Measurements from ENCODE around the gene SRD5A1.

The SRD5A1 gene

DNA sequence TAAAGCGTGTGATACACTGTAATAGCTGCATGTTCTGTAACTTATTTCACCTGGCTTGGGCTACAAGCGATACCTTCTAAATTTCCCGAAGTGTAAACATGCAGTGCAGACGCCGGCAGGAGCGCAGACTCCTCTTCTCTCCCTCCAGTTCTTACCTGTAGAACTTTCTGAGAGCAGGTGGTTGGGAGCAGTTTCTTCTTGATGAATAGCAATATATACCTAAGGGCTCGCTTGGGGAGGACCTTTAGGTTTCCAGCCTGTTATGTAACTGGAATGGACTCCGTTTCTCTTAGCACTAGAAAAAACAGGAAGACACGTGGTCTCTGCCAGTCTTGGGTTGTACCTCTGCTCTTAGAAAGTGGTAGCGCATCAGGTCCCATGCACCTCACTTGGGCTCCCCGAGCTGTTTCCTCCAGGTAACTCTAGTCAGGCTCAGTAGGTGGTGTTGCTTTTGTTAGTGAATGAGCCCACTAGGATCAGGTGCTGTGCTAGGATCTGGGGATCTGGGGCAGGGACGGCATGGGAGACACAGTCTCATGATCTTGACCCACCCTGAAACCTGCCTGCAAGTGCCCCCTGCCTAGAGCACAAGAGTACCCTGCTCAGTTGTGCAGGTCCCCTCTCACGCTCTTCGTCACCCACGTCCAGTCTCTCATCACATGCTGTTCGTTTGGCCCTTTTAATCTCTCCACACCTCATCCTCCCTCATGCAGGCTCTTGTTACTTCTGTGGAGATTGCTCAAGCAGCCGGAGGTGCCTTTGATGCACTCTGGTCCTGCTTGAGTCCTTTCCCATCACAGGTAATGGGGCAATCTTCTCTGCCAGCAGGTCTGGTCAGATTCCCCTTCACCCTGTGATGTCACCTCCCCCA lies 82.8 kb downstream of the SRD5A1 start:
- peaks cover 7% of the 10 kb centered on the region for H3K27me3 ChIP-seq (ENCODE audit: control insufficient read depth, insufficient read depth, low read length)
- peak overlapping the region; percentile 68 for H3K4me3 ChIP-seq (ENCODE audit: low read length)
- peaks cover 19% of the 10 kb centered on the region for H3K4me1 ChIP-seq (ENCODE audit: control insufficient read depth, low read depth, low read length)
- H3K9ac ChIP-seq (ENCODE audit: low read length) = no peak overlapping the region
- H3K36me3 ChIP-seq (ENCODE audit: control insufficient read depth, low read depth, low read length) = no peaks in the 10 kb centered on the region
- H3K9me3 ChIP-seq (ENCODE audit: control insufficient read depth, low read depth, low read length) = no peaks in the 10 kb centered on the region
- H3K27ac ChIP-seq (ENCODE audit: low read length) = no peak overlapping the region

DNA sequence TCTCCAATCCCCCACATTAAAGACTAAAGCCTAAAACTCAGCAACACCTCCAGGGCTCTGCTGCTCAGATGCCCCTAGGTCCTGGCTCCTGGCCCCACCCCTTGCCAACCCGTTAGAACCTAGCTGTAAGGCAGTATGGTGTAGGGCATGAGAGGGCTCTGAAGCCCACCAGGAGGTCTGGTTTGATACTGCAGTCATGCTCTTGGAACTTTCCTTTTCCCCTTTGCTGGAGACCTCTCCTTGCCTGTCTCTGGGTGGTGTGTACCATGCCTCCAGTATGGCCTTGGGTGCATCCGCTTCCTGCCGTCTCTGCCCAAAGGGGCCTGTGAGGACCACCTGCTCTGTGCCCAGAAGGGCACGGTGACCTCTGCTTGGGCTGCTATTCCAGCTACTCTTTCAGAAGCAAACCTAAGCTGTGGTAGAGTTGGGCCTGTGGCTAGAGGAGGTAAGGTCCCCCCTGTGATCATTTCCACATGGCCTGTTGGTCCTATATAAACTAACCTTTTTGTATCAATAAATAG lies 83.4 kb downstream of the SRD5A1 start:
- H3K36me3 ChIP-seq (ENCODE audit: control insufficient read depth, low read depth, low read length) = no peaks in the 10 kb centered on the region
- H3K9me3 ChIP-seq (ENCODE audit: control insufficient read depth, low read depth, low read length) = no peaks in the 10 kb centered on the region
- H3K9ac ChIP-seq (ENCODE audit: low read length) = no peak overlapping the region
- peaks cover under 1% of the 10 kb centered on the region for H3K27me3 ChIP-seq (ENCODE audit: control insufficient read depth, insufficient read depth, low read length)
- H3K4me3 ChIP-seq (ENCODE audit: low read length) = no peak overlapping the region
- H3K4me1 ChIP-seq (ENCODE audit: control insufficient read depth, low read depth, low read length) = peaks cover 18% of the 10 kb centered on the region
- no peak overlapping the region for H3K27ac ChIP-seq (ENCODE audit: low read length)

GRCh38 chr5:6717247-6717646 lies 84.0 kb downstream of the SRD5A1 start:
- H3K4me1 ChIP-seq (ENCODE audit: control insufficient read depth, low read depth, low read length) = peaks cover 18% of the 10 kb centered on the region
- no peak overlapping the region for H3K27ac ChIP-seq (ENCODE audit: low read length)
- no peaks in the 10 kb centered on the region for H3K9me3 ChIP-seq (ENCODE audit: control insufficient read depth, low read depth, low read length)
- H3K36me3 ChIP-seq (ENCODE audit: control insufficient read depth, low read depth, low read length) = no peaks in the 10 kb centered on the region
- H3K9ac ChIP-seq (ENCODE audit: low read length) = no peak overlapping the region
- H3K27me3 ChIP-seq (ENCODE audit: control insufficient read depth, insufficient read depth, low read length) = no peaks in the 10 kb centered on the region
- H3K4me3 ChIP-seq (ENCODE audit: low read length) = no peak overlapping the region

GRCh38 chr5:6717687-6718086 lies 84.4 kb downstream of the SRD5A1 start:
- Histone ChIP-seq H3K27ac (ENCODE audit: low read length) (no peak overlapping the region), H3K9me3 (ENCODE audit: control insufficient read depth, low read depth, low read length) (no peaks in the 10 kb centered on the region), H3K27me3 (ENCODE audit: control insufficient read depth, insufficient read depth, low read length) (no peaks in the 10 kb centered on the region), H3K4me1 (ENCODE audit: control insufficient read depth, low read depth, low read length) (peaks cover 18% of the 10 kb centered on the region), H3K9ac (ENCODE audit: low read length) (no peak overlapping the region), H3K36me3 (ENCODE audit: control insufficient read depth, low read depth, low read length) (no peaks in the 10 kb centered on the region), H3K4me3 (ENCODE audit: low read length) (no peak overlapping the region)

DNA sequence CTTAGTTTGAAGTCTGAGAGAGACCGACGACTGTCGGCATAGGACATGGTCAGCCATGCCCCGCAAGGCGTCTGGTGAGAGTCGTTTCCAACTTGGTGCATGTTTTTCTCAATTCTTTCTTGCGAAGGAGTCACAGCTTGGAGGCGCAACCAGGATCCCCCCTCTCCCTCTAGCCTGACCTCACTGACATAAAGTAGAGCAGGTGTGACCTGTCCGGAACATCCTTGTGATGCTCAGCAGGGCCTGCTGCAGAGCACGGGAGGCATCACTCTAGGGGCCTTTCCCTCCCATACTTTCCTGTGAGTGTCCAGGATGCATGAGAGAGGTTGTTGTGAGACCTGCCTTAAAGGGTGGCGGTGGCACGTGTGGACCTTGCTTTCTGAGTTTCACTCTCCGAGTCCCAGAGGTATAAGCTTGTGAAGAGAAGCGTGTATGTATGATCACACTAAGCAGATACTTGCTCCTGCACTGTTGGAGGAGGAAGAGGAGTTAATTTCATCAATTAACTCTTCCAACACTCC lies 85.0 kb downstream of the SRD5A1 start:
- Histone ChIP-seq H3K4me1 (ENCODE audit: control insufficient read depth, low read depth, low read length) (peaks cover 18% of the 10 kb centered on the region), H3K27me3 (ENCODE audit: control insufficient read depth, insufficient read depth, low read length) (no peaks in the 10 kb centered on the region), H3K9ac (ENCODE audit: low read length) (no peak overlapping the region)

DNA sequence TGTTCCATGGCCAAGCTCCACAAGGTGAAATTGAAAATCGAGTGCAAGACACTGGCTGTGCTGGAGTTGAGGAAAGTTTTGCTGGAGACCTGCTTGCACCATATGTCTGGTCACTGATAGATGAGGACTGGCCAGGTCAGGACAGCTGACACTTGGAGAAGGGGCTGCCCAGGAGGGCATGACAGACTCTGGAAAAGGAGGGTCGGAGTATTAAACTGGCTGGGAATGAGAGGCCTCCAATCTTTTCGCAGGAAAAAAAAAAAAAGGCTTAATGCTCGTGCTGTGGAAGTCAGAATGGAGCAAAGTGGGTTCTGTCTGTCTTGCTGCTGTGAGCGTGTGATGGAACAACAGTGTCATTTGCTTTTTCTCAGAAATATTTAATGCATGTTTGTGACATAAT lies 85.5 kb downstream of the SRD5A1 start:
- Histone ChIP-seq H3K27ac (ENCODE audit: low read length) (no peak overlapping the region), H3K9me3 (ENCODE audit: control insufficient read depth, low read depth, low read length) (no peaks in the 10 kb centered on the region), H3K36me3 (ENCODE audit: control insufficient read depth, low read depth, low read length) (no peaks in the 10 kb centered on the region), H3K9ac (ENCODE audit: low read length) (no peak overlapping the region), H3K4me3 (ENCODE audit: low read length) (no peak overlapping the region), H3K4me1 (ENCODE audit: control insufficient read depth, low read depth, low read length) (peaks cover 18% of the 10 kb centered on the region), H3K27me3 (ENCODE audit: control insufficient read depth, insufficient read depth, low read length) (no peaks in the 10 kb centered on the region)

More for the DNA sequence above, 85.0 kb downstream of the SRD5A1 start:
- Histone ChIP-seq H3K27ac (ENCODE audit: low read length) (no peak overlapping the region), H3K9me3 (ENCODE audit: control insufficient read depth, low read depth, low read length) (no peaks in the 10 kb centered on the region), H3K36me3 (ENCODE audit: control insufficient read depth, low read depth, low read length) (no peaks in the 10 kb centered on the region), H3K4me3 (ENCODE audit: low read length) (no peak overlapping the region)

DNA sequence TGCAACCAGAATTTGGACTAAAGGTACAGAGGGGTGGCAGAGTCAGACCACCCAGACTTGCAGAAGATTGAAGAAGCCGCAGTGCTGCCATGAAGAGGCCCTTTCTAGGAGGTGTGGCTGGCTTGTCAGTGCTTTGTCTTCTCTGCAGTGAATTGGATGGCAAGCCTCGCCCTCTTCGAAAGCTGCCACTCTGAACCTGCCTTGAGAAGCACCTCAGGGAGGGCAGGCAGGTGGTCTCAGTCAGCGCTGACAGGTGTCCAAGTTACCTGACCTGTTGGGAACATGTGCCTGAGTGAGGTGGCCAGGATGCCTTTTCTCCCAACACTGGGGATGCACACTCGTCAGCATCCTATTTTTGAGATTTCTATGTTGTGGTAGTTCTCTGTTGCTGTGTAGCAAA lies 86.2 kb downstream of the SRD5A1 start:
- Histone ChIP-seq H3K27me3 (ENCODE audit: control insufficient read depth, insufficient read depth, low read length) (no peaks in the 10 kb centered on the region), H3K9me3 (ENCODE audit: control insufficient read depth, low read depth, low read length) (no peaks in the 10 kb centered on the region), H3K27ac (ENCODE audit: low read length) (no peak overlapping the region), H3K9ac (ENCODE audit: low read length) (no peak overlapping the region), H3K36me3 (ENCODE audit: control insufficient read depth, low read depth, low read length) (no peaks in the 10 kb centered on the region), H3K4me1 (ENCODE audit: control insufficient read depth, low read depth, low read length) (peaks cover 18% of the 10 kb centered on the region), H3K4me3 (ENCODE audit: low read length) (no peak overlapping the region)

DNA sequence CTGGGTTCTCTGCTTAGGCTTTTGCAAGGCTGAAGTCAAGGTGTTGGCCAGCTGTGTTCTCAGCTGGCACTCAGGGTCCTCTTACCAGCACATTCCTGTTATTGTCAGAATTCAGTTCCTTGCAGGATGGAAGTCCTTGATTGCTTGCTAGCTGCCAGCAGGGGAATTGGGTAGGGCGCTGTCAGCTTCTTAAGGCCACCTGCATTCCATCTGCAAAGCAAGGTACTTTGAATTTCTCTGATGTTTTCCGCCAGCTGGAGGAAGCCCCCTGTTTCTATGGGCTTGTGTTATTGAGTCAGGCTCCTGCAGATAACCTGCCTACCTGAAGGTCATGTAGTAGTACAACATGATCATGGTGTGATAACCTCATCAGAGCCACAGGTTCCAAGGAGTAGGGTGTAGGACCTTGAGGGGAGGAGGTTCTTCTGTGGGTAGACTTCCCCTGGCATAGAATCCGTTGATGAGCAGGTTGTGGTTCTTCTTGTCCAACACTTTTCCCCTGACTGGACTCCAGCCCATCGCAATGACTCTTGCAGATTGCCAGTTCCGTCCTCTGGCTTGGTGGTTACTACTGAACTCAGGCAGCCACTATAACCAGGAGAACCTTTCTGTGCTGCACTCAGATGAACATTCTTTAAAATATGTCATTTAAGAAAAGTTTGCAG lies 86.8 kb downstream of the SRD5A1 start:
- Histone ChIP-seq H3K36me3 (ENCODE audit: control insufficient read depth, low read depth, low read length) (no peaks in the 10 kb centered on the region), H3K4me3 (ENCODE audit: low read length) (no peak overlapping the region), H3K27ac (ENCODE audit: low read length) (no peak overlapping the region), H3K27me3 (ENCODE audit: control insufficient read depth, insufficient read depth, low read length) (no peaks in the 10 kb centered on the region), H3K9me3 (ENCODE audit: control insufficient read depth, low read depth, low read length) (no peaks in the 10 kb centered on the region), H3K4me1 (ENCODE audit: control insufficient read depth, low read depth, low read length) (peaks cover 17% of the 10 kb centered on the region), H3K9ac (ENCODE audit: low read length) (no peak overlapping the region)

DNA sequence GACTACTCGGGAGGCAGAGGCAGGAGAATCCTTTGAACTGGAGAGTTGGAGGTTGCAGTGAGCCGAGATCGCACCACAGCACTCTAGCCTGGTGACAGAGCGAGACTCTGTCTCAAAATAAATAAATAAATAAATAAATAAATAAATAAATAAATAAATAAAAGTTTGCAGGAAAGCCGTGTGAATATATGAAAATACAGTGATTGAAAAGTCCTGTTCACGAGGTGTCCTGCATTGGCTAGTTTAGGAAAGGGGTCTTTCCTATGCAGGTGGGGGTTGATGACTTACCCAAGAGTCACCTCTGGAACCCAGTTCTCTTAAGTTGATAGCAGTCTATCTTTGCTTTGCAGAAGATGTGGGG lies 87.3 kb downstream of the SRD5A1 start:
- H3K27me3 ChIP-seq (ENCODE audit: control insufficient read depth, insufficient read depth, low read length) = no peaks in the 10 kb centered on the region
- no peak overlapping the region for H3K4me3 ChIP-seq (ENCODE audit: low read length)
- no peak overlapping the region for H3K27ac ChIP-seq (ENCODE audit: low read length)

DNA sequence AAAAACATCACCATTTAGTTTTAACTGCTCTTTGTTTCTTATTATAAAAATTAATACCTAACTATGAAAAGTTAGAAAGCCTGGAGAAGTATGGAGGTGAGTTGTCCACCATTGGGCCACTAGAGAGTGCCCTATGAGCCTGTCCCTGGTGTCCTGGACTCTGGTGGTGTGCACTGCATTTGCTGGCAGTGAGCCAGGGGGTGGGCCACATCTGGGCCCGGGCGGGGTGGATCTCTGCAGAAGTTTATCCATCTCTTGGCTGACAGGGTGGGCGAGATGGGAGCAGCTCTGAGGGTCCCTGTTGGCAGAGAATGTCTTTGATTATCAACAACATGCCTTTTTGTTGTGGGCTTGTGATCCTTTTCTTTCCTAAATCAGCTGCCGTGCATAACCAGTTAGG lies 88.2 kb downstream of the SRD5A1 start:
- Histone ChIP-seq H3K9ac (ENCODE audit: low read length) (no peak overlapping the region), H3K27ac (ENCODE audit: low read length) (no peak overlapping the region), H3K27me3 (ENCODE audit: control insufficient read depth, insufficient read depth, low read length) (no peaks in the 10 kb centered on the region), H3K36me3 (ENCODE audit: control insufficient read depth, low read depth, low read length) (no peaks in the 10 kb centered on the region), H3K9me3 (ENCODE audit: control insufficient read depth, low read depth, low read length) (no peaks in the 10 kb centered on the region), H3K4me1 (ENCODE audit: control insufficient read depth, low read depth, low read length) (peaks cover 11% of the 10 kb centered on the region), H3K4me3 (ENCODE audit: low read length) (no peak overlapping the region)

More for the DNA sequence above, 87.3 kb downstream of the SRD5A1 start:
- Histone ChIP-seq H3K9me3 (ENCODE audit: control insufficient read depth, low read depth, low read length) (no peaks in the 10 kb centered on the region), H3K36me3 (ENCODE audit: control insufficient read depth, low read depth, low read length) (no peaks in the 10 kb centered on the region), H3K4me1 (ENCODE audit: control insufficient read depth, low read depth, low read length) (peaks cover 12% of the 10 kb centered on the region), H3K9ac (ENCODE audit: low read length) (no peak overlapping the region)

DNA sequence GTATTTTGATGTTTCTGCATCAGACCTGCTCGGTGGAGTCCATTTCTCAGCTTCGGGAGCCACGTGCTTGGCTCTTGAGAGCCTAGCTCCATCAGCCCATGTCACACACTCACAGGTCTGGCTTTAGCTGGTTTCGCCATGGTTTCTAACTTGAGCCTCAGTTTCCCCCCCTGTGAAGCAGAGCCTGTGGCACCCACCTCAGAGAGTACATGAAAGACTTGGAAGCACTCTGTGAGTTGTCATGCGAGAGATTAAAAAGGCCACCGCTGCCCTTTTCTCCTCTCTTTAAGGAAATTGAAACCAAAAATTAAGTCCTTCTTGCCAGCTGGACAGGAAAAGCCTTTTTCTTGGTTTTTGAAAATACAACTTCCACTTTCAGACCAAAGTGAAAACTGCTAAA lies 88.8 kb downstream of the SRD5A1 start:
- H3K4me1 ChIP-seq (ENCODE audit: control insufficient read depth, low read depth, low read length) = peaks cover 11% of the 10 kb centered on the region
- no peaks in the 10 kb centered on the region for H3K36me3 ChIP-seq (ENCODE audit: control insufficient read depth, low read depth, low read length)
- no peak overlapping the region for H3K4me3 ChIP-seq (ENCODE audit: low read length)
- no peaks in the 10 kb centered on the region for H3K9me3 ChIP-seq (ENCODE audit: control insufficient read depth, low read depth, low read length)
- no peaks in the 10 kb centered on the region for H3K27me3 ChIP-seq (ENCODE audit: control insufficient read depth, insufficient read depth, low read length)
- H3K27ac ChIP-seq (ENCODE audit: low read length) = no peak overlapping the region
- no peak overlapping the region for H3K9ac ChIP-seq (ENCODE audit: low read length)
